Smooth muscle cell (in vitro differentiated cells): ENCODE measurements around the gene TTPAL. TPM values are rescaled to one million over a fixed set of nuclear protein-coding genes. Genes with fewer than 3 reads are reported as not detected.
A peak's percentile ranks its signal among the peaks of the same experiment; 100 is the strongest.
"Not testable (repeated sequence)": the region's sequence is repeated elsewhere in the genome, so short reads cannot be mapped to it uniquely, and the experiment has no call there.

ENCODE experiments used
- DNase-seq: peaks from one replicate; lab custom pipeline; 2025; ENCODE audit not compliant: unreplicated experiment; lab: John Stamatoyannopoulos, UW
- H2AFZ ChIP-seq: fragments of 200-600 bp; sonication (generic); 2 replicates; pipeline ENCODE4 v1.6.0; 2016; ENCODE audit warnings: antibody characterized with exemption, low read depth, mild to moderate bottlenecking
- H3F3A ChIP-seq: fragments of 200-600 bp; sonication (generic); 2 replicates; pipeline ENCODE4 v1.6.0; 2017; ENCODE audit warnings: antibody characterized with exemption, low read depth
- H3K27ac ChIP-seq: fragments of 200-600 bp; sonication (generic); 2 replicates; pipeline ENCODE4 v1.5.1; 2016; ENCODE audit warnings: low read depth, mild to moderate bottlenecking
- H3K27me3 ChIP-seq: fragments of 200-600 bp; sonication (generic); 2 replicates; pipeline ENCODE4 v1.6.1; 2016; ENCODE audit warnings: low read depth, mild to moderate bottlenecking
- H3K36me3 ChIP-seq: fragments of 200-600 bp; sonication (generic); 2 replicates; pipeline ENCODE4 v1.5.1; 2016; ENCODE audit warnings: low read depth
- H3K4me1 ChIP-seq: fragments of 200-600 bp; sonication (generic); 2 replicates; pipeline ENCODE4 v1.5.1; 2016; ENCODE audit warnings: low read depth
- H3K4me2 ChIP-seq: fragments of 200-600 bp; sonication (generic); 2 replicates; pipeline ENCODE4 v1.6.0; 2016; ENCODE audit warnings: mild to moderate bottlenecking
- H3K4me3 ChIP-seq: fragments of 200-600 bp; sonication (generic); 2 replicates; pipeline ENCODE4 v1.5.1; 2016; ENCODE audit warnings: mild to moderate bottlenecking
- H3K79me2 ChIP-seq: fragments of 200-600 bp; sonication (generic); 2 replicates; pipeline ENCODE4 v1.6.0; 2016; ENCODE audit warnings: low read depth, mild to moderate bottlenecking
- H3K9ac ChIP-seq: fragments of 200-600 bp; sonication (generic); 2 replicates; pipeline ENCODE4 v1.6.0; 2016; ENCODE audit warnings: low read depth
- H3K9me3 ChIP-seq: fragments of 200-600 bp; sonication (generic); replicated peaks from 2 replicates; pipeline ENCODE4 v1.5.1; 2016; ENCODE audit warnings: low read depth
- H4K20me1 ChIP-seq: fragments of 200-600 bp; sonication (generic); 2 replicates; pipeline ENCODE4 v1.6.0; 2016; ENCODE audit warnings: low read depth
- CTCF ChIP-seq: fragments of 200-600 bp; sonication (generic); IDR thresholded peaks from 2 replicates; pipeline ENCODE4 v1.5.1; 2017; ENCODE audit warnings: borderline replicate concordance, mild to moderate bottlenecking, antibody characterized with exemption; ENCODE audit not compliant: insufficient read depth, poor library complexity, severe bottlenecking
- WGBS: methylation state at CpG from one replicate; pipeline ENCODE4 v1.1.7; 2016; ENCODE audit warnings: low lambda C conversion rate; 5-methylcytosine and 5-hydroxymethylcytosine counted together
- polyA plus RNA-seq: library from polyadenylated mRNA; unstranded; fragments of >200 nt; fragmentation: Nextera tagmentation; extraction: Ambion mirVana; gene quantifications from 2 replicates; pipeline ENCODE4 v1.2.1, GENCODE V29; 2016
- total RNA-seq: library from RNA; depleted of rRNA; stranded (reverse); fragments of >200 nt; gene quantifications from 2 replicates; pipeline ENCODE4 v1.2.3, GENCODE V29; 2014

The TTPAL gene
- total and polyA plus RNA-seq, 2 experiments from 2014 or later: 5.6 to 5.8 TPM

- Histone ChIP-seq H3K4me2 (no peak overlapping the region), H4K20me1 (no peaks in the 10 kb centered on the region), H3F3A (no peaks in the 10 kb centered on the region), H2AFZ (no peak overlapping the region), H3K27ac (no peak overlapping the region), H3K79me2 (no peaks in the 10 kb centered on the region), H3K9ac (no peak overlapping the region), H3K27me3 (no peaks in the 10 kb centered on the region), H3K4me1 (no peaks in the 10 kb centered on the region), H3K9me3 (no peaks in the 10 kb centered on the region), H3K4me3 (no peak overlapping the region), H3K36me3 (no peaks in the 10 kb centered on the region)
- no peak for DNase-seq
- WGBS: 96% methylated on average over 8 of the region's 8 CpGs
- no peak for TF ChIP-seq CTCF
Measured at GRCh38 chr20:44468044-44468782, 7.5 kb upstream of the TTPAL start.

- 74% methylated on average over 5 of the region's 5 CpGs for WGBS
Measured at GRCh38 chr20:44470327-44470726, 5.3 kb upstream of the TTPAL start.

GRCh38 chr20:44471481-44471882 is 4.2 kb upstream of the TTPAL start:
- peak; percentile 45 for TF ChIP-seq CTCF
- Histone ChIP-seq H3K4me1 (peaks cover 4% of the 10 kb centered on the region), H3F3A (no peaks in the 10 kb centered on the region), H2AFZ (no peak overlapping the region), H3K27ac (no peak overlapping the region), H3K4me3 (no peak overlapping the region), H3K9me3 (no peaks in the 10 kb centered on the region), H3K4me2 (no peak overlapping the region), H3K79me2 (peaks cover 7% of the 10 kb centered on the region), H3K36me3 (no peaks in the 10 kb centered on the region), H3K27me3 (no peaks in the 10 kb centered on the region), H4K20me1 (no peaks in the 10 kb centered on the region), H3K9ac (no peak overlapping the region)
- no peak for DNase-seq
- 69% methylated on average over 2 of the region's 2 CpGs for WGBS

More at GRCh38 chr20:44470327-44470726, 5.3 kb upstream of the TTPAL start:
- Histone ChIP-seq H3K4me1 (peaks cover 2% of the 10 kb centered on the region), H3F3A (no peaks in the 10 kb centered on the region), H3K9me3 (no peaks in the 10 kb centered on the region), H3K36me3 (no peaks in the 10 kb centered on the region), H3K27me3 (no peaks in the 10 kb centered on the region), H2AFZ (no peak overlapping the region), H3K4me3 (no peak overlapping the region), H3K27ac (no peak overlapping the region), H4K20me1 (no peaks in the 10 kb centered on the region), H3K4me2 (no peak overlapping the region), H3K79me2 (no peaks in the 10 kb centered on the region), H3K9ac (no peak overlapping the region)
- DNase-seq: no peak
- TF ChIP-seq CTCF: no peak

- H2AFZ ChIP-seq, H3K27me3 ChIP-seq, H3K79me2 ChIP-seq, DNase-seq, H3K36me3 ChIP-seq, H3K4me3 ChIP-seq, H3K27ac ChIP-seq, H3K4me1 ChIP-seq, H3F3A ChIP-seq, H3K9me3 ChIP-seq, H3K4me2 ChIP-seq, H4K20me1 ChIP-seq, H3K9ac ChIP-seq: not testable (repeated sequence)
- WGBS: 95% methylated on average over 9 of the region's 9 CpGs
Measured at GRCh38 chr20:44472283-44472682, 3.4 kb upstream of the TTPAL start.
